HUDEP-2 (cell line): ENCODE data around the gene COL21A1.

Experiments
- DNase-seq, 76 experiments: peaks; one replicate each; lab custom pipeline; 2025; ENCODE audit not compliant: unreplicated experiment in 76 of 76; lab: John Stamatoyannopoulos, UW

The COL21A1 gene

GRCh38 chr6:56193846-56194245 is 53.5 kb downstream of the COL21A1 start:
- DNase-seq = no peak

- no peak for DNase-seq
Observed at GRCh38 chr6:56188429-56188828, 59.0 kb downstream of the COL21A1 start.

DNA sequence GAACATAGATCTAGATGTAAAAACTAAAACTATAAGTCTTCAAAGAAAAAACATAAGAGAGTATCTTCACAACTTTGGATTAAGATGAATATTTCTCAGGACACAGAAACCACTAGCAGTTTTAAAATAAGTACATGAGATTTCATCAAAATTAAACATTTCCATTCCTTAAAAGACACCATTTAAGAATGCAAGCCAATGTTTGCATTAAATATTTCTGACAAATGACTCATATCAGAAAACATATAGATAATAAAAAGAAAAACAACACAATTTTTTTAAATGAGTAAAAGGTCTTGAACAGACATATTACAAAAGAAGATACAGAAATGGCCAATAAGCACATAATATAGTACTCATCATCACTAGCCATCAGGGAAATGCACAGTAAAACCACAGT is 59.7 kb downstream of the COL21A1 start:
- no peak for DNase-seq

- no peak for DNase-seq
Observed at GRCh38 chr6:56176741-56177140, 70.6 kb downstream of the COL21A1 start.

GRCh38 chr6:56173228-56173627 is 74.2 kb downstream of the COL21A1 start:
- no peak for DNase-seq

DNA sequence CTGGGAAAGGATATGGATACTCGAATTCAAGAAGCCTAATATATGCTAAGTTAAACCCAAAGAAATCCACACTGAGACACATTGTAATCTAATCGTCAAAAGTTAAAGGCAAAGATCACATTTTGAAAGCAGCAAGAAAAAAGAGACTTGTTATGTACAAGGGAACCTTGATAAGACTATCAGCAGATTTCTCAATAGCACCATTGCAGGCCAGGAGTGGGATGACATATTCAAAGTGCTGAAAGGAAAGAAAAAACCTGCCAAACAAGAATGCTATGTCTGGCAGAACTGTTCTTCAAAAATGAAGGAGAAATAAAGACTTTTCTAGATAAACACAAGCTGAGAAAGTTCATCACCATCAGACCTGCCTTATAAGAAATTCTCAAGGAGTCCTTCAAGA is 75.2 kb downstream of the COL21A1 start:
- no peak for DNase-seq

DNA sequence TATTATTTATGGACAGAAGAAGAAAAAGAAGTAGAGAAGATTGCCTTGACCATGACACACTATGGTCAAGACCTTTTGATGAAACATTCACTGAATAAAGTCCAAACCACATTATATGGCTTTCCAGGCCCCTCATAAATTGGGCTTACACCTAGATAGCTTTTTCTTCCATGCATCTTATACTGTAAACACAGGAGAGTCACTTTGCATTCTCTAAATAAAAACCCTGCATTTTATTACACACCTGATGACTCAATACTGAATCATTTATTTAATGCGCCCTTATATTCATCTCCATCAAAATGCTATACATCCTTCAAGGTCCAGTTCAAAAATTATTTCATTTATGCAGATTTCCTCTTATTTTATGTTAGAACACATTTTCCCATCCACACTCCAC is 78.0 kb downstream of the COL21A1 start:
- DNase-seq = no peak

GRCh38 chr6:56168596-56168995 is 78.8 kb downstream of the COL21A1 start:
- DNase-seq = no peak

- no peak for DNase-seq
Observed at GRCh38 chr6:56162081-56162480, 85.3 kb downstream of the COL21A1 start.

- DNase-seq = no peak
Observed at GRCh38 chr6:56160489-56160888, 86.9 kb downstream of the COL21A1 start.

DNA sequence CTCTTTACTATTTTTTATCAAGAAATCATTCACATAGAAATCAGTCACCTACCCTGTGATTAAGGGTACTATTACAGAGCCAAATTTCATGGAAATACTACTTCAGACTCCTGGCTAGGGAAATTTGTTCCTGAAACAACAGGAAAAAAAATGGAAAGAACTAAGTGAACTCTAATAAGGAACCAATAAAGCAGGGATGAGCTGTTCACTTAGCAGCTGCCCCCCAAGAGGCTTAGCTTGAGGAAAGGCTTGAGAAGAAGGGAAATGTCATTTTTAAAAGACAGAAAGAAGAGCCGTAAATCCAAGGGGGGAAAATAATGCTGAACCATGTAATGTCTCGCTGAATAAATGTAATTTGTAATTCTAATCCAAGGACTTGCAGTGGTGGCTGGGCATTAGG is 88.8 kb downstream of the COL21A1 start:
- DNase-seq = no peak

- no peak for DNase-seq
Observed at GRCh38 chr6:56156643-56157042, 90.7 kb downstream of the COL21A1 start.

- DNase-seq = no peak
Observed at GRCh38 chr6:56155634-56156141, 91.7 kb downstream of the COL21A1 start.

DNA sequence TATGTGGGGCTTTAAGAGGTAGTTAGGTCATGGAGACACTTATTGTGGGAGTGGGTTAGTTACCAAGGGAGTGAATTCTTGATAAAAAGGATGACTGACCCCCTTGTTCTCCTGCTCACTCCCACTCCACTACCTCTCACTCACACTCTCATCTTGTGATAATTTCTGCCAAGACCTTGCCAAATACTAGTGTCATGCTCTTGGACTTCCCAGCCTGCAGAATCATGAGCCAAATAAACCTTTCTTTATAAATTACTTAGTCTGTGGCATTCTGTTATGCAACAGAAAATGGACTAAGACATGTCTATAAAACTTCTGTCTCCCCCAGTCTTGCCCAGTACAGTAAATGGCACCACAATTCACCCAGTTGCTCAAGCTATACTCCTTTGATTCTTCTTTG is 93.3 kb downstream of the COL21A1 start:
- DNase-seq = no peak

- no peak for DNase-seq
Observed at GRCh38 chr6:56152611-56153010, 94.8 kb downstream of the COL21A1 start.

DNA sequence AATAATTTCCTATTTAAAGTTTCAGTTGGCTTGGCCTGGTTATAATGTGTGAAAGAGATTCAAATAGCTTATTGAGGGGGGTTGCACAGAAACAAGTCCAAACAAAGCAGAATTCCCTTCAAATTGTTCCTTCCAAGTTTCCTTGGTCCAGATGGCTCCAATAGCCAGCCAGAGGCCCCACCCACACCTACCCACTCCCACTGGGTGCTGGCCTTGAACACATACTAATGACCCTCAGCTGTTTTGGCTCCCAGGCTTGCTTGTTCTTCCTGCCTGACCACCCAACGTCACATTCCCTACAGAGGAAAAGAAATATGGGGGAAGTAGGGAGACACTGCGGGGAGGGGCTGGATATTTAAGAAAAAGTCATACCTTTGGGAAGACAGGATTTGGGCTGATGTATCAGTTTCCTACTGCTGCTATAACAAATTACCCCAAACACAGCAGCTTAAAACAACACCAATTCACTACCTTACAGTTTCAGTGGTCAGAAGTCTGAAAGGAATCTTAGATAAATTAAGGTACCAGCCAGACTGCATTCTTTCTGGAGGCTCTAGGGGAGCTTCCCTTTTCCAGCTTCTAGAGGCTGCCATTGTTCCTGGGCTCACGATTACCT is 95.7 kb downstream of the COL21A1 start:
- DNase-seq = no peak

DNA sequence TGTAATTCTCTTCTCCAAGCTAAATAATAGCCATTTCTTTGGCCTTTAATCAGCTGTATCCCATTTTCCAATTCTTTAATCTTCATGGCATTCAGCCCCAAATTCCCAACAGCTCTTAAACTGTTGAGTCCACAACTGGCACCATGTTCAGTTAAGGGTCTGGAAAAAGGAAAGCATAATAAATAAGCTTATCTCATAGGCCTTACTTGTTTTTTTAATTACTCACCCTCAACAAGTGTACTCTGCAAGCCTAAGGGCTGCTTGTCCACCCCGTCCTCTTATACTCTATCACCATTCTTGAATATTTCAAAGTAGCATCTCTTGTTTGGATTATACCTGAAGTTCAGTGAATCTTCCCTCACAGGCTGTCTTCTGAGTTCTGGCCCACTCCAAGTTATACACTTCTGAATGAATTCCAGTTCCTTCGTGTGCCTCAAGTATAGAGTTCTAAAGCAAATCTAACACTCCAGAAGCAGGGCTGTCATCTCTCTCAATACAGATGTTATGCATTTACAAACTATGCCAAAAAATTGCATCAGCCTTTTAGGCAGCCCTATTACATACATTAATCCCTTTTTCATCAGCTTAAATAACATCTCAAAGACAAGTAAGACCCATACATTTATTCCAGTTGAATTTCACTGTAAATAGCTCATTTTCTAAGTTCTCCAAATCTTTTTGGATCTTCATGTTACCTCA is 98.7 kb downstream of the COL21A1 start:
- DNase-seq = no peak

DNA sequence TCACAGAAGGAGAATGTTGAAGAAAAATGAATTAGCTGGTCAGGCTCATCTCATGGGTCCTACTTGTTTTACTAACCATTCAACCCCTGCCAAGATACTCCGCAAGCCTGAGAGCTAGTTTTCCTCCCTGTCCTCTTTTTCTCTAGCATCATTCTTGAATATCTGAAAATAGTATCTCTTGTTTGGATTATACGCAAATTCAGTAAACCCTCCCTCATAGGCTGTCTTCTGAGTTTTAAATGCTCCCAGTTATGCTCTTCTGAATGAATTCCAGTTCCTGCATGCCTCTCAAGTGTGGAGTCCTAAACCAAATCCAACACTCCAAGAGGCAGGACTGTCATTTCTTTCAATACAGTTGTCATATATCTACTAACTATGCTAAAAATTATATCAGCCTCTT is 99.6 kb downstream of the COL21A1 start:
- no peak for DNase-seq

- no peak for DNase-seq
Observed at GRCh38 chr6:56146086-56146485, 101.3 kb downstream of the COL21A1 start.

DNA sequence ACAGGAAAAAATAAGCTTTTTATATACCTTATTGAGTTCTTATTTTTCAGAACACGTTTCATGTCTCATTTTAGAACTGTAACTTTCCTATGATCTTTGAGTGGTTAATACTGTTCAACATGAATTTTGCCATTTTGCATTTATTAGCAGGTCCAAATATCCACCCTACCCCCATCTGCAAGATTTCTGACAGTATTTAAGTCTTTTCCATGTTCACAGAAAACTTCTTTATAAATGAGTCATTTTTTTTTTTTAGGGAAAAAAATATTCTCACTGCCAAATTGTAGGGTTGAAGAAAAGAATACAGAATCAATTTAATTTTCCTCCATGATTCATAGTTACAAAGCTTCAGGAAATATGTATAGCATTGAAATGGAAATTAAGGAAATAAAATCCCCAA is 101.8 kb downstream of the COL21A1 start:
- no peak for DNase-seq

- DNase-seq = no peak
Observed at GRCh38 chr6:56144538-56145324, 102.6 kb downstream of the COL21A1 start.

GRCh38 chr6:56143796-56144195 is 103.6 kb downstream of the COL21A1 start:
- DNase-seq = no peak
